ENCODE data around the gene MRTFB.

The MRTFB gene

DNA sequence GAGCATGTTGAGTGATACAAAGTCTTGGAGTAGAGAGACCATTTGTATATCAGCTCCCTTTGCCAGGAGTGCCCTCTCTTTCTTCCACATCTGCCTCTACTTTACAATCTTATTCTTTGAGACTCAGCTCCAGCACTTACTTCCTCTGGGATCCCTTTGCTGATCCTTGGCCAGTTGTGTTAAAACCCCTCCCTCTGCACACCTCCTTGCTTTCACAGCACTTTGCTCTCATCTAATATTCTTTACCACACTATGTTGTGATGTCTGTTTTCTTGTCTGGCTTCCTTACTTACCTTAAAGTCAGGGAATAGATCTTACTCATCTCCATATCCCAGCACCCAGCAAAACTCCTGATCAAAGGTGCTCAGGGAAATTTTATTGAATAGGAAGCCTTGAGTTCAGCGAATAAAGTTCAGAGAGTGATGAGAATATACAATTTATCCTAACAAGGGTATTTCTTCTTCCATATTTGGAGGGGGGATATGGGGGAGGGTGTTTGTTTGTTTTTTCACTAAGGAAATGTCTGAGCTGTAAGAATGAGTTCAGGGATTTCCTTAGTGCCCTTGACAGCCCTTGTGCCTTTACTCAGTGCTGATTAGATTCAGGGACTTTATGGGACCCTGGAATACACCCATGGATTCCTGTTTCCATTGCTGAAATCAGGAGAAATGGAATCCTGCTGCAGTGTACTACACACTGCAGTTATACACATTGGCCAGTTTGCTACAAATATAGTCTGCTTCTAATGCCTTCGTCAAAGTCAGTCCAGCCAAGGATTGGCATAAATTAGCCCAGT, 32.0 kb downstream of the MRTFB start:
- no peak for DNase-seq (ENCODE audit: low read depth)
- no peak overlapping the region for H3K4me3 ChIP-seq (ENCODE audit: control insufficient read depth, low read depth, low read length)
- TF ChIP-seq, protein P1, sequence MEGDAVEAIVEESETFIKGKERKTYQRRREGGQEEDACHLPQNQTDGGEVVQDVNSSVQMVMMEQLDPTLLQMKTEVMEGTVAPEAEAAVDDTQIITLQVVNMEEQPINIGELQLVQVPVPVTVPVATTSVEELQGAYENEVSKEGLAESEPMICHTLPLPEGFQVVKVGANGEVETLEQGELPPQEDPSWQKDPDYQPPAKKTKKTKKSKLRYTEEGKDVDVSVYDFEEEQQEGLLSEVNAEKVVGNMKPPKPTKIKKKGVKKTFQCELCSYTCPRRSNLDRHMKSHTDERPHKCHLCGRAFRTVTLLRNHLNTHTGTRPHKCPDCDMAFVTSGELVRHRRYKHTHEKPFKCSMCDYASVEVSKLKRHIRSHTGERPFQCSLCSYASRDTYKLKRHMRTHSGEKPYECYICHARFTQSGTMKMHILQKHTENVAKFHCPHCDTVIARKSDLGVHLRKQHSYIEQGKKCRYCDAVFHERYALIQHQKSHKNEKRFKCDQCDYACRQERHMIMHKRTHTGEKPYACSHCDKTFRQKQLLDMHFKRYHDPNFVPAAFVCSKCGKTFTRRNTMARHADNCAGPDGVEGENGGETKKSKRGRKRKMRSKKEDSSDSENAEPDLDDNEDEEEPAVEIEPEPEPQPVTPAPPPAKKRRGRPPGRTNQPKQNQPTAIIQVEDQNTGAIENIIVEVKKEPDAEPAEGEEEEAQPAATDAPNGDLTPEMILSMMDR (IDR thresholded peaks at IDR 0.05; ENCODE audit: control insufficient read depth, insufficient read depth, low read depth, low read length, missing control alignments) = no peak

DNA sequence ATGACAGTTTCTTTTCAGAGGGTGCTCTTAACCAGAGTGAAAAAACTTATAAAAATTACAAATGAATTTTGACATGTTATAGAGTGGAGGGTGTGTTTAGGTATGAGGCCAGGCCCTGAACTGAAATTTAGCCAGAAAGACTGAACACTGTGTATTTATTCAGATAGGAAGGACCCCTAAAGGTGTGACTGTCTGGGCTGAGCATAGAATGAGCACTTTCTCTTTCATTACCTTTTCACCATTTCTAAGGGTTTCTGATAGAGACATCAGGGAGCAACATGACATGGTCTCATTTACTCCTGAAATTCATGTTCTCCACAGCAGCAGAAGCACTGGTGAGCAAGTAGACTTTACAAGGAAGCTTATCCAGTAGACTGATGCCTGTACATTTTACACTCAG, 32.9 kb downstream of the MRTFB start:
- no peak for DNase-seq (ENCODE audit: low read depth)
- TF ChIP-seq, protein P1 (IDR thresholded peaks at IDR 0.05; ENCODE audit: control insufficient read depth, insufficient read depth, low read depth, low read length, missing control alignments) = no peak
- no peak overlapping the region for H3K4me3 ChIP-seq (ENCODE audit: control insufficient read depth, low read depth, low read length)

- TF ChIP-seq, protein P1 (IDR thresholded peaks at IDR 0.05; ENCODE audit: control insufficient read depth, insufficient read depth, low read depth, low read length, missing control alignments) = no peak
- no peak for DNase-seq (ENCODE audit: low read depth)
- no peak overlapping the region for H3K4me3 ChIP-seq (ENCODE audit: control insufficient read depth, low read depth, low read length)
Measured at GRCh38 chr16:14105760-14106375, 34.7 kb downstream of the MRTFB start.

GRCh38 chr16:14106457-14106856, 35.3 kb downstream of the MRTFB start:
- no peak for DNase-seq (ENCODE audit: low read depth)
- TF ChIP-seq, protein P1 (IDR thresholded peaks at IDR 0.05; ENCODE audit: control insufficient read depth, insufficient read depth, low read depth, low read length, missing control alignments) = no peak
- no peak overlapping the region for H3K4me3 ChIP-seq (ENCODE audit: control insufficient read depth, low read depth, low read length)

DNA sequence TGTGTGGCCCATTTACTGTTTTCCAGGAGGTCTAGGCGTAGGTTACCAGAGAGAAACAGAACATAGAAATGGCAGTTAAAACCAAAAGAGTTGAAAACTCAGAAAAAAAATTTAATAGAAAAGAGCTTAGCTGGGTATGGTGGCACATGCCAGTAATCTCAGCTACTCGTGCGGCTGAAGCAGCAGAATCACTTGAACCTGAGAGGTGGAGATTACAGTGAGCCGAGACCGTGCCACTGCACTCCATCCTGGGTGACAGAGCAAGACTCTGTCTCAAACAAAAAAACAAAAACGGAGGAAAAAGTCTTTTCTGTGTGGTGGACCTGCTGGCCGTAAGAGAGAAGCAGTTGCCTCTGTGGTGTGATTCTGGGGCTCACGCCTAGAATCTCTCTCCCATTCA, 35.8 kb downstream of the MRTFB start:
- no peak for DNase-seq (ENCODE audit: low read depth)
- no peak overlapping the region for H3K4me3 ChIP-seq (ENCODE audit: control insufficient read depth, low read depth, low read length)
- TF ChIP-seq, protein P1 (IDR thresholded peaks at IDR 0.05; ENCODE audit: control insufficient read depth, insufficient read depth, low read depth, low read length, missing control alignments) = no peak

- TF ChIP-seq, protein P1 (IDR thresholded peaks at IDR 0.05; ENCODE audit: control insufficient read depth, insufficient read depth, low read depth, low read length, missing control alignments) = no peak
- no peak overlapping the region for H3K4me3 ChIP-seq (ENCODE audit: control insufficient read depth, low read depth, low read length)
- DNase-seq (ENCODE audit: low read depth) = no peak
Measured at GRCh38 chr16:14109077-14109775, 38.1 kb downstream of the MRTFB start.
